ENCODE data around the gene TMEM53.

Gene TMEM53

DNA sequence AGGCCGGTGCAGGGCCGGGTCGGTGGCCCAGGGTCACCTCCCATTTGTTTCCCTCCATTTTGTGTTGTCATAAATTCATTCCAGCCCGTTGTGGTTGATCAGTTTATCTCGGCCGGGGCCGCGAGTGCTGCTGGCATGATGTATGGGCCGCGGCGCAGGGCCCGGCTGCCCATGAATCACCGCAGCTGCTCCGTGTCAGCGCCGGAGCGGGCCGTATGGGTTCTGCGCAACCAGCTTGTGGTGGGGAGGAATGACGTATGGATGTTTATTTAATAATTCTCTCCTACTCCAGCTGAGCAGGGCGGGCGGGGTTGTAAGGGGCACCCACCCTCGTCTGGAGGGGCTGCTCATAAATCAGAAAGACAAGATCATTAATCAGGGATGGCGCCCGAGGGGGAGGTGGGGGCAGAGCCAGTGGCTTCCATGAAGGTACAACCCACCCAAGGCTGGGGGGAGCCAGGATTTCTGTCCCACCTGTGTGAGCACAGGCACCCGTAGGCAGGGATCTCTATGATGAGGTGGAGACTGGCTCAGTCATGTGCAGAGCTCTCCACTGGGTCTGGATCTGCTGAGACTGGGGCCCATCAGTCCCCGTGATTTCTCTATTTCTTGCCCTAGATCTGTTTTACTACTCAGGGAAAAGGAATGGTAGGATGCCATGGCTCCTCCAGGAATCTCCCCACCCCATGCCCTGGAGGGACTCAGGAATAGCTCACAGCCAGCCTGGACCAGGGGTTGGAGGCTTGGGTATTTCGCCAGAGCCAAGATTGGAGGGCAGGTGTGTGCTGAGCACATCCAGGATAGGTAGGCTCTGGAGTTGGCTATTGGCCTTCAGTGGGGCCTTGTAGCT, 27.8 kb downstream of the TMEM53 start:
- peak; percentile 98 for DNase-seq

DNA sequence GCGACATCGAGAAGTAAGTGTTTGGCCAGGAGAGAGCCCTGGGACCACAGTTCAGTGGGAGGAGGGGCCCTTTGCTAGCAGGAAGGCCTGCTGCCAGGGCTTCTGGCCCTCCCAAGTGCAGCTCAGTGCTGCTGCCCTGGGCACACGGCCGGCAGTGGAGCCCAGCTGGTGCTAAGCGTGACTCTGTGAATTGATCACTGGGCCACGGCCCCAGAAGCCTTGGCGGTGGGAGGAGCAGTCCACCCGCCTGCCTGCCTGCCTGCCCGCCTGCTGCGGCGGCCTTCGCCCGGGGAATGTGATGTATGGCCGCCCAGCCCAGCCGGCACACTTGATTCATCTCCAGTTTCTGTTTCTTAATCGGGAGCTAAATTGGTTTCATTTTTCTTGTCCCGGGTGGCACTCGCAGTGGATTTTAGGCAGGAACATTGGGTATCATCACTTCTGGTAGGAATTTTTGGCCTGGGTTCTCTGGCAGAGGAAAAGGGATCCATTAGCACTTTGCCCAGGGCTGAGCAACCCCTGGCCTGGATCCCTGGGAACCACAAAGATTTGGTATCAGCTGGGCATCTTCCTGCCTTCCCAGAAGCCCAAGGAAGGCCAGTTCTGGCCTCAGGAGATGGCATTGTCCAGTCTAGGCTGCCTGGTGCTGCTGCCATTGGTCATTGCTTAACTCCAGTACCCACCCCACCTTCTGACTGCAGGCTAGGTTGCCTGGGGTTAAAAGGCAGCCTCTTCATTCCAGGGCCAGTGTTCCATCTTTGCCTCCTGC, 28.6 kb downstream of the TMEM53 start:
- no peak for DNase-seq

DNA sequence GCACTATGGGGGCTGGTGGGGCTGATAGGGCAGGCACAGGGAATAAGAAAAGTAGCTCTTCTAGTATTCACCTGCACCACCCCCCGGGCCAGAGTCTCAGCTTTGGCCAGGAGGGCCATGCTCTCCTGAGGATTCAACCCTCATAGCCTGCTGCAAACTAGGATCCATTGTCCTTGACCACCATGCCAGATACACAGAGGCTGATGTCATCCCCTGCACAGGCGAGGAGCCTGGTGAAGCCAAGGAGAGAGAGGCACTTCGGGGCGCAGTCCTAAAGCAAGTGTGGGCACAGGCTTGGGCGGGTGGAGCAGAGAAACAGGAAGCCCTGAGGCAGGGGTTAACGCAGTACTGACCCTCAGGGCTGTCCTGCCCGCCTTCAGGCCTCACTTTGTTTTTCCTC, 29.5 kb downstream of the TMEM53 start:
- DNase-seq = no peak

DNA sequence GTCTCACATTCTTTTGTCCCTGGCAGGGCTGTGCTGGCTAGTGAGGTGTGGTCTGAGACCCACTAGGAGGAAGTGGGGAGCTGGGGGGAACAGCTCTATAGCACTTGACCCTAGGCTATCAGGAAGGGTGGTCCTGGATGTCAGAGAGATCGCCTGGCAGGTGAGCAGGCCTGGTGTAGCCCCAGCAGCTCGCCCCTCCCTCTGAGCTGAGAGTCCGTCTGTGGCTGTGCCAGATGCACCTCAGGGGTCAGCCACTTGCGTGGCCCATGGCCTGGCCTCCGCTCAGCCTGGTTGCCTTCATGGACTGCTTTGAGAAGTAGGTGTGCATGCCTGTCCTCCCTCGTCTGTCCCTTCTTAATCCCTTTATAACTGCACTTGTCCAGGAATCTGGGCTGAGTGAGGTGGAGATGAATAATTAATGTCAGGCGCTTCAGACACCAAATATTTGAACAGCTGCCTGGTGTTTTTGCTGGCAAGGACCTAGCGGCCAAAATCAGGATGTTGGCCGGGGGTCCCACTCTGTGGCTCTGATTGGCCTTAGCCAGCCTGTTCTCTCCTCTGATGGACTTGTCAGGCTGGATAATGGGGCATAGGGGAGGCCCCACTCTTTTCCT, 30.5 kb downstream of the TMEM53 start:
- DNase-seq = no peak

DNA sequence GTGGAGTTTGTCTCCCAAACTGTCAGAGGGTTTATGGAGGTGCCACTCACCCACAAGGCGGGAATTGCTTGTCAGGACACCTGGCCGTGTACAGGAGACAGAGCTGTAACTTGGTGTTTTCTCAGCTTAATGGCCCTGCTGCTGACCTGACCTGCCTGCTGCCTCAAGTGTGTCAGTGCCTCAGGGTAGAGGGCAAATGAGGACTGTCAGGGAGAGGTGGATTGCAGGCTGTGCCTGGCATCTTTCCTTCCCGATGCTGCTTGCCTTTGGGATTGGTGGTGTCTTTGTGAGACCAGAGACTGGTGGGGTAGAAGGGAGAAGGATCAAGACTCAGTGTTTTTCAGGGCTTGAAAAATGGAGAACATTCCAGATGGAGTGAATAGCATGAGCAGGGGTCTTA, 31.4 kb downstream of the TMEM53 start:
- no peak for DNase-seq

DNA sequence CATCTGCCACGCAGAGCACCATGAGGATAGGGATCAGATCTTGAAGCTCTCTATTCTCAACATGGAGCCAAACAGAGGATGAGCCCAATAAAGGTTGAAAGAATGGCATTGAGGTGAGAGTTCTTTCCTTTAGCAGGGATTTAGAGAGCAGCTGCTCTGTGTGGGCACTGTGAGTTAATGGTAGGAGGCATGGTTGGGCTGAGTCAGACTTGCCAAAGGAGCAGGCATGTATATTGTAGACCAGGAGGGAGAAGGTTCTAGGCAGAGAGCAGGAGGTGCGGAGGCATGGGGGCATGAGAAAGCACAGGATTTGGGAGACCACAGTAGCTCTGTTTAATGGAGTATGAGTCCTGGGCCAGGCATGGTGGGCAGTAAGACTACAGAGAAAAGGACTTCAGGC, 32.0 kb downstream of the TMEM53 start:
- no peak for DNase-seq

DNA sequence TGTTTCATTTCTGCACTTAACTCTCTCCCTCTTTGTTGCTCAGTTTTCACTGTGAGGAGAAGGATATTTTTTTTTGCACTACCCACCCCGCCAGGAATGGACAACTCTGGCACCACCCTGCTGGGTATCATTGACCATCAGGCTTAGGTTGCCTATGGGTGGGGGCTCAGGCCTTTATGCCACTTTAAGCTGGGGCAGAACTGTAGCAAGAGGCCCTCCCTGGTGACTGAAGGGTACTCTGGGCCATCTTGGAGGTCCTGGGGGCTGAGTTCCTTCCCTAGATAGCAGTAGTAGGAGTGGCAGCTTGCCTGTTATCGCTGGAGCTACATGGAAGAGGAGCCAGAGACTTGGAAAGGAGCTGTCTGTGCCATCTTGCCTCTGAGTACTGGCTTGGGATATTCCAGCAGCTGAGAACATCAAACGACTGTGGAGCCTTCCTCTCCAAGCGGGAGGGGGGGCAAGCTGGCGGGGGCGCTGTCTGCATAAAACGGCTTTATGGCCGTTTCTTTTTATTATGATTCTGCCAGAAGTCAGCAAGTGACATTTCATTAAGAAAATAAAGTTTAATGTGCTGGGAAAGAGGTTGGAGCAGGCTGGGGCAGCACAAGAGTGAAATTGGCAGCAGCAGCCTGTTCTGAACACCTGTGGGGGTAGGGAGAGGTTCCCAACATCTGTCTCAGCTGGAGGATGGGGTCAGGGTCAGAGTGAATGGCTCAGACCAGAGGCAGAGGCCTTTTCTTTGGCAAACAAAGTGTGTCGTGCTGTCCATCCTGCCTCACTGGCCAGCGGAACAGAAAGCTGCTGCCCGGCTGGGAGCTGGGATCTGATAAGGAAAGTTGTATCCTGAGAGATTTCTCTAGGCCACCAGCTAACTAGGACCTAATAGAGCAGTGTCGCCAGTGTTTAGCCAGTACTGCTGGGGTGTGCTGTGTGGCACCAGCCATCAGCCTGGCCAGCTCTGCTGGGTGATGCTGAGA, 32.9 kb downstream of the TMEM53 start:
- DNase-seq = no peak

DNA sequence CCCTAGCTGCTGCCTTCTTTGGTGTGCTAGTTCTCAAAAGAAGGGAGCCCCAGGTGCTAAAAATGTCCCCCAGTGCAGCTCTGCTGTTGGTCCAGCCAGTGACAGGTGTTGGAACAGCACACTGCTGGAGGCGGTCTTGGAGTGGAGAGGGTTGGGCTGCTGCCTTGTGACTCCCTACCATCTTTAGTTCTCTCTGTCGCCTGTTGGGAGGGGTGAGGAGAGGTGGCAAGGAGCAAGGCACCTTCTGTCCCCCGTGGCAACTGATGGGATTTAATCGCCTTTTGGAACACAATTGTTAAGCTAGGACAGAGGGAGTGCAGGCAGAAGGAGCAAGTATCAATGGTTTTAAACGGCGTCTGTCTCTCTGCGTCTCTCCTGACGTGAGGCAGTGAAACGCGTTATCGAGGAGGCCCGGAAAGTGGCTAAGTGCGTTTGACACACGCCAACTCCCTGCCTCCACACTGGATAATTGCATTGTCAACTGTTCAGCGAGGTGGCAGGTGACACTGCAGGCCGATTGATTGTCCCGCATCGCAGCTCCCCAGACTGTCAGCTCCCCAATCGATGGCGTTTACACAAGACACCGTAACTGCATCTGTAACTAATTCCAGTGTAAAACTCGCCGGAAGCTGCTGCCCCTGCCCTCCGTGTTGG, 34.0 kb downstream of the TMEM53 start:
- DNase-seq = no peak

DNA sequence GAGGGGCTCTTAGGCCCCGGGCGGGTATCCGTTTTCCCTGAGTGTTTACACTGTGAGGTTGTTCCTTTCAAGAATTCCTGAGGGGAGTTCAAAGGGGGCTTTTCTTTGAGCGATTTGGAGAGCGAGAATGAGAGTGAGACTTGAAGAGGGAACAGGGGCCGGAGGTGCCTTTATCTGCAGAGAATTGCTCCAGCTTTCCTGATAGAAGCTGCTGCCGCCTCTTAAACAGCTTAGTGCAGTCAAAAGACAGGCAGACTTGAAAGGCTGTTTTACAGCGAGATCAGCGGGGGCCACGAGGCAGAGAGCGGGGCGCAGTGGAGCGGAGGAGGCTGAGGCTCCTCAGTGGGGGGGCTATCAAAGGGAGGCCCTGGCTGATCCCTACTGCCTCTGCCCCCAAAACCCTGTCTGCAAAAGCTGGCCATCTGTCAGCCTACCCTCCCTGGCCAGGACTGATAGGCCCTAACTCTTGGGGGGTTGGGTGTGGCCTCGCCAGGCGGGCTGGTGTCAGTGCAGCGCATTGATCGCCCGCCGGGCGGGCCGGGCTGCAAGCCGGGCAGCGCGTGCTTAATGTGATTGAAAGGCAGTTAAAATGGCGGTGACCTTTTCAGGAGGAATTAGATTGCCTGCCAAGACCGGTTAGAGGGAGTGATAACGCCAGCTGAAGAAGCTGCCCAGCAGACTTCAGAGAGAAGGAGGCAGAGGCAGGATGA, 36.4 kb downstream of the TMEM53 start:
- no peak for DNase-seq

DNA sequence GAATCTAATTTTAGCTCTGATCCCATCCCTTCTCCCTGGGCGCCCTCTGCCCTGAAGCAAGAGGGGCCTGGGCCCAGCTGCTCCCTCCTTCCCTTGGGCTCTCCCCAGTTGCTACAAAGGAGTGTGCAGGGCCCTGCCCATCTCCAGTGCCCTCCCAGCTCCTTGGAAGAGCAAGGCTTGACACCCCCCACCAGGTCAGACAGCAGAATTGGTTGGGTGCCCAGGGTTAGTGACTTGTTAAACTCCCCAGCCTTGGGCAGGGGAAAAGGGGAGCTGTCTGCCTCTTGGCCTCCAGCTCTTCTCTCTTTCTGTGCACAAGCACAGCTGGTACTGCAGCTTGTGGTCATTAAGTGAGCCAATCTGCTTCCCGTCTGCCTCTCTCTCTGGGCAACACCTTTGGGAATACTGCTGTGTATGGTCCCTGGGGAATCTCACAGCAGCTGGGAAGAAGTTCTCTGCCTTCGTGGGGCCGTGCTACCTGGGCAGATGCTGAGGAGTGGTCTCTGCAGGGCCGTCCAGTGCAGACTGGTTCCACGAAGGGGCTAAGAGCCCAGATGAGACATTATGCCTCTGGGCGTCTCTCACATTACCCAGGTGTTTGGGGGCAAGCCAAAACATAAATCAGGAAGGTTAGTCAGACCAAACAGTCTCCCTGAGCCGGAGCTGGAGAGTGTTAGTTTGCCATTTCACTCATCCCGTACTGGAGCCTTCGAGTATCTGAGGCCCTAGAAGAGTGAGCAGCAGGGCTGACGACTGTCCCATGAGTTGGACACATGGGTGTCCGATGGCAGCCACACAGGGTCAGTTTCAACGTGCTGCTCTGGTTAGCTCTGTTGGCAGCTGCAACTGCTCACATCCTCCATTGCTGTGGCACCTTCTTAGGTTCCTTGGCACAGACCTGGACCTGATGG, 37.3 kb downstream of the TMEM53 start:
- no peak for DNase-seq

DNA sequence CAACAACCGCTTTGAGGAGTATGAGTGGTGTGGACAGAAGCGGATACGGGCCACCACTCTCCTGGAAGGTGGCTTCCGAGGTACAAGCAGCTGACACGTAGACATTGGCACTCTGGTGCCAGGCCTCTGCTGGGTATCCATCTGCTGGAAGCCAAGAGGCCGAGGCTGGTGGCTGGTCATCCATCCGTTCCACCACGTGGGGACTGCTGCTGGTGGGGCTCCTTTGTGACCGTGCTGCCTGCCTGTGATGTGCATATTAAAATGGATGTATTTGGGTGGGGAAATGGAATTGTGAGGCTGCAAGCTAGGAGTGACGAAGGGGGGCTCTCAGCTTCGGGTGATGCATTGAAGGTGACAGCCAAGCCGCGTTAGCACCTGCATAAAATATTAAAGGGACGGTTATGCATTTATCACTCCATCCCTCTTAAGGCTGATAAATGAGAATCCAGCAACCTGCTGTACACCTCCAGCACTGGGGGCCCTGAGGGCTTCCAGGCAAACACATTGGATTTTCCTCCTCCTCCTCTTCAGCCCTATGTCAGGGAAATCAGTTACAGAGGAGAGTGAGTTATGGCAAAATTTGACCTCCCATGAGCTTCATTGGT, 38.1 kb downstream of the TMEM53 start:
- no peak for DNase-seq

DNA sequence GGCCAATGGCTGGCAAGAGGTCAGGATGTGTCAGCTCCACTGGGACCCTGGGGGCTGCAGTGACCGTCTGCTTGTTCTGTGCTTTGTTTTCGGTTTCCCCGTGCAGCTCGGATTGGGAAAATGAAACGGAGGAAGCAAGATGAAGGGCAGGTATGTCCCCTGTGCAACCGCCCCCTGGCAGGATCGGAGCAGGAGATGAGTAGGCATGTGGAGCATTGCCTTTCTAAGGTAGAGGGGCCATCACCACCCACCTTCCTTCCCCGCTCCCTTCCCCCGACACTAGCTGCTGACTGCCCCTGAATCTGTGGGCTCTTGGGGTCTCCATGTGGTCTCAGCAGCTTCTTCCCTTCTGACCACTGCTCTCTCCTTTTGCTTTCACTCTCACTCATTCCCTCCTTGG, 38.8 kb downstream of the TMEM53 start:
- DNase-seq = no peak

DNA sequence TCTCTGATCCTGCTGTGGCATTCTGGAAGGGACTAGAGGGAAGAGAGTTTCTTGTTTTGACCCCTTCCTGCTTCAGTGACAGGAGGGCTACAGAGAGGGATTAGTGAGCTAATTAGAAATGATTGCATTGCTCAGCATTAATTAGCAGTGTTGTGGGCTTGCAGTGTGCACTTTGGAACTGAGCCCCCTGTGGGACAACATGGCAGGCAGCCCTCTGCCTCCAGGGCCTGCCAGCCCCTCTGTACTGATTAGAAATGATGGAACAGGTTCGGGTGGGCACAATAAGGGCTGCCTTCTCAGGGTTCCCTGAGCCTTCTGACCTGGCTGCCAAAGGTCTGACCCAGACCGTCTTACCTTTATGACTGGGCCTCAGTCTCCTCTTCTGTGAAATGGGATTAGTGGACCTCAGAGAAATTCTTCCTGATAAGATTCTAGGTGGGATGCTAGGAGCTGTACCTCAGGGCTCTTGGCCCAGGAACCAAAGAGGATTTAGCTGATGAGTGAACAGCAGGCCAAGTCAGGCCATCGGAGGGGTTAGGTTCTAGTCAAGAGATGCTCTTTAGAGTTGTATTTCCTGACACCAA, 39.6 kb downstream of the TMEM53 start:
- no peak for DNase-seq

DNA sequence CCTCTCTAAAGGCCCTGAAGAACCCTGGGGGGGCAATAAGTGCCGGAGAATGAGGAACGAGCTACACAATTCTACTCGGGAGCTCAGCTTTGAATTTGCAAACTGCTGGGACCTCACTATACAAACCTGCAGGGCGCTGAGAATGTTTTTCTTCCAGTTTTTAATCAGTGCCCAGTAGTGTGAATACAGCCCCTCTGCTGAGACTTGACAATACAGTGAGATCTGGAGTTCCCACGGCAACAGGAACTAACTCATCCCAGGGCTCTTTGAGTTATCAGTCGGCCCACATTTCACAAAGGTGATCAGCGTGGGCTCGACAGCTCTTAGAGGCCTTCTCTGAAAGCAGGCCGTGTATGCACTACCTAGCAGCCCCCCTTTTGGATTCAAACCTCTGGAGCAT, 41.7 kb downstream of the TMEM53 start:
- DNase-seq = no peak

DNA sequence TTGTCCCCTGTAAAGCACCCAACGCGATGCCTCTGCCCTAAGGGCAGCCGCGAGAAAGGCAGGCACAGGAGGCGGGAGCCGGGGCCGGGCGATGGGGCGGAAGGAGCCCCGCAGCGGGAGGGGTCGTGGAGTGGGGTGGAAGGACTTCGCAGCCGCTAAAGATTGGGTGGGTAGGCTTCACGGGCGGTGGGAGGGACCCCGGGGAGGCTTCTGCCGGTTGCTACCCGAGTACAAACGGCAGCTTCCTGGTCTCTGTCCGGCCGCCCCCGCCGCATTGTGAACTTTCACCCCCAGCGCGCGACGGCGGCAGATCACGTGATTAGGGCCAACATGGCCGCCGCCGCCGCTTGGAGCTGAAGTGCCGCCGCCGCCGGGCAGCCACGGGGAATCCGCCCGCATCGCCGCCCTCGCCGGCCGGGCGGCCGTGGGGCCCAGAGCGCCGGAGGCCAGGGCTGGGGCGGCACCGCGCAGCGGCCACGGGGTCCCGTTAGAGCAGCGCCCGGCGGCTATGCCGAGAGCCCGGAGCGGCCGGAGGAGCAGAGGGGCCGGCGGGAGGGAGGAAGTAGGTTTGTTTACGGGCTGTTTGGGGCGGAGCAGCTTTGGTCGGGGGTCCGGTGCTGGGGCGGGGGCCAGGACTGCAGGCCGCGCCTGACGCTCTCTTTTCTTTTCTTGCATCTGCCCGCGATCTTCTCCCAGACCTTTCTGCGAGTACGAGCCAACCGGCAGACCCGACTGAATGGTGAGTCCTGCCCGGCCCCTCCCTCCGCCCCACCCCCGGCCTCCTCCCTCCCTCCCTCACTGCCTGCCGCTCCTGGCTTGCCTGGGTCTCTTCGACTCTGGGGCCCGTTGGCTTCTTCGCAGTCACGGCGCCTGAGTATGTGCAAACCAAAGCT, 42.4 kb downstream of the TMEM53 start:
- DNase-seq = peak; percentile 78

DNA sequence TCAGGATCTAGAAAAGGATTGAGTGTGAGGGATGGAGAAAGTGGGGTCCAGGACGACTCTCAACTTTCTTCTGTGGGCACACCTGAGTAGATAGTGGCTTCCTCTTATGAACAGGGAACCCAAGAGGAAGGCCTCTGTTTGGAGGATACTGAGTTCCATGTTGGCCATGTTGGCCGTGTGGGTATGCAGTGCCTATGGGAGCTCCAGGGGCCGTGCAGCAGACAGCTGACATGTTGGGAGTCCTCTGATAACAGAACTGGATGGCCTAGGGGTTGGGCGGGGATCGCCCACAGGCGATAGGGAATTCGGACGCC, 43.0 kb downstream of the TMEM53 start:
- DNase-seq = no peak

DNA sequence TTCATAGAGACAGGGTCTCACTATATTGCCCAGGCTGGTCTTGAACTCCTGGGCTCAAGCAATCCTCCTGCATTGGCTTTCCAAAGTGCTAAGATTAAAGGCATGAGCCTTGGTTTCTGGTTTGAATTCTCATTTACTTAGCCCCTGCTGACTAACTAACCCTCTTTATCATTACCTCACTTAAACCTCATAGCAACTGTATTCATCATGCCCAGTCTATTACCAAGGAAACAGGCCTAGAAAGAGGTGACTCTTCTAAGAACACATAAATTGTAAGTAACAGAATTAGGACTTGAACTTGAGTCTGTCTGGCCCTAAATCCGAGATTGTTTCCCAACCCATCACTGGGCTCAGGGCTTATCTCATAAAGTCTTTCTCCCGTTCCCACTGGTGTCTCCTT, 44.2 kb downstream of the TMEM53 start:
- peak; percentile 44 for DNase-seq

DNA sequence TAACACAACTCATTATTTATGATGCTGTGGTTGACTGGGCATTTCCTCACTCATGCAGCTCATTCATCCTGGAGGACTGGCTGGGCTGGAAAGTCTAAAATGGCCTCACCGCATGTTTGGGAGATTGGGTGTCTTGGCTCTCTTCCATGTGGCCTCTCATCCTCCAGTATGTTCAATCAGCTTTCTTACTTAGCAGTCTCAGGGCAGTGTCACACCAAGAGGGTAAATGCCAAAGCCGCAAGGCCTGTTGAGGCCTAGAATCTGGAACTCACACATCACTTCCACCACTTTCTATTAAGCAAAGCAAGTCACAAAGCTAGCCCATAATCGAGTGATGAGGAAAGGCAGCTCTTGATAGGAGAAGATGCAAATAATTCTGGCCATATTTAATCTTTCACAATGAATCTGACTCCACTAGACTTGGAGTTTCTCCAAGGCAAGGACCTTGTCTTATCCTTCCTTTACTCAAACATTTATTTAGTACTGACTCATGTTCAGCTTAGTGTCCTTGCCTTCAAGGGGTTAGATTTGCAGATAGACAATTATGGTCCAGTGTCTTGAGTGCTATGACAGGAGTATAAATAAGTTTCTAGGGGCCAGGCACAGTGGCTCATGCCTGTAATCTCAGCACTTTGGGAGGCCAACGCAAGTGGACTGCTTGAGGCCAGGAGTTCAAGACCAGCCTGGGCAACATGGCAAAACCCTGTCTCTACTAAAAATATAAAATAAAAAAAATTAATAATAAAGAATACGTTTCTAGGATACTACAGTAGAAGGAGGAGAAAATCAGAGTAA, 45.1 kb downstream of the TMEM53 start:
- DNase-seq = peak; percentile 82
